HG02884 (cell line): ENCODE data around the gene FBXW8.
A peak's percentile ranks its signal among the peaks of the same experiment; 100 is the strongest.

Source experiments
- ATAC-seq: cut with Tn5 transposase; IDR thresholded peaks from one replicate; pipeline ENCODE4 v1.9.1; 2021; ENCODE audit warnings: mild to moderate bottlenecking, moderate library complexity; ENCODE audit not compliant: unreplicated experiment

The FBXW8 gene

DNA sequence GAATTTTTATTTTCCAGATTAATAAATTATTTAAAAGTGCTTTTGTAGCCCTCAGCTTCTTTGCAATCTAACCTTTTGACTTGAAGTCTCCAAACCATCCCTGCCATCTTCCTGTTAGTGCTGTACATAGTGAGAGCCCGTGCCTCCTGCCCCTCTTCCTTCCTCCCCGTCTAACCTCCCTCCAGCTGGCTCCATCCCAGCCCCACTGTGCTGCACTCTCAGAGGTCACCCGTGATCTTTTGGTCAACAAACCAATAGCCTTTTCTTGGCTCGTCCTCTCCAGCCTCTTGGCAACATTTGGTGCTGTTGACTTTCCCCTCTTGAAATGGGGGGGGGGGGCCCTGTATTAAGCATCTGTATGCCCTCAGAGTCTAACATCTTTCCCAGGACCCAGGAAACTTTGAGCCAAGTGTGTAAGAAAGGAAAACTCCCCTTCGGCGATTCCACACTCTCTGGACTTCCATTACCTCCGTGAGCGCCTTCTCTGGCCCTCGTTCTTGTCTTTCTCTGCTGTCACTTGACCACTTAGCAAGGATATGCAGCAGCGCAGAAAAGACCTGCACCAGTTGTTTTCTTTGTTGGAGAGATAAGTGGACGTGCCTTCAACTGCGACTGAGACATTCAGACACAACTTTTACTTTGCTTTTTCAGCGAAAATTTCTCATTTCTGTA is 44.1 kb downstream of the FBXW8 start:
- ATAC-seq = no peak

- no peak for ATAC-seq
Measured at GRCh38 chr12:116955382-116956021, 44.8 kb downstream of the FBXW8 start.

- ATAC-seq = no peak
Measured at GRCh38 chr12:116958402-116959197, 47.9 kb downstream of the FBXW8 start.

DNA sequence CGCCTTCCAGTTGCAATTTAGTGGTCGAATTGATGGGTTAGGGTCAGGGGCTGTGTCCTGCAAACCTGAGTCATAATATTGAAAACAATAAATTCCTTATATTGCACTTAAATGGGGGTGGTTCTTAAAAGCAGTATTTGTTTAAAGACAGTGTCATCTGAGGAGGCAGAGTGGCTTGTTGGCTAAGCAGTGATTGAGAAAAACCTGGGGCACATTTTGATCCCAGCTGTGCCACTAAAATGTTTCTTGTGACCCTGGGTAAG is 48.4 kb downstream of the FBXW8 start:
- no peak for ATAC-seq

- ATAC-seq = peak; percentile 100
Measured at GRCh38 chr12:116959845-116960514, 49.2 kb downstream of the FBXW8 start.

DNA sequence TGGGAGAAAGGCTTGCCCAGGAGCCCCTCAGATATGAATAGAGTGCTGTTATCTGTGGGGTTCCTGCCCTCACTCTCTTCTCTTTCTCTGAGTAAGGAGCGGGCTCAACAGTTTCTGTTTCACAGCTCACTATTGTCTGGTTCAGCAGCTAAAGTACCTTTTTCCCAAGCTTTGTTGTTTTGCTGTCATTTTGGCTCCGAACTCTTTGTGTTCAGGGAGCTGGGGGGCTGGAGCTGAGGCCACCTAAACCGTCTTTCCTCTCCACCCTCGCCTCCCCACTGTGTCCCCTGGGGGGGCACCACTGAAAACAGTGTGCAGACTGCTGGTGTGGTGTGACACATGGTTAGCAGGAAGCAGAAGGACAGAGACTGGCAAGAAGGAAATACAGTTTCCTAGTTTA is 51.4 kb downstream of the FBXW8 start:
- ATAC-seq = no peak

GRCh38 chr12:116962783-116963356 is 52.1 kb downstream of the FBXW8 start:
- no peak for ATAC-seq

DNA sequence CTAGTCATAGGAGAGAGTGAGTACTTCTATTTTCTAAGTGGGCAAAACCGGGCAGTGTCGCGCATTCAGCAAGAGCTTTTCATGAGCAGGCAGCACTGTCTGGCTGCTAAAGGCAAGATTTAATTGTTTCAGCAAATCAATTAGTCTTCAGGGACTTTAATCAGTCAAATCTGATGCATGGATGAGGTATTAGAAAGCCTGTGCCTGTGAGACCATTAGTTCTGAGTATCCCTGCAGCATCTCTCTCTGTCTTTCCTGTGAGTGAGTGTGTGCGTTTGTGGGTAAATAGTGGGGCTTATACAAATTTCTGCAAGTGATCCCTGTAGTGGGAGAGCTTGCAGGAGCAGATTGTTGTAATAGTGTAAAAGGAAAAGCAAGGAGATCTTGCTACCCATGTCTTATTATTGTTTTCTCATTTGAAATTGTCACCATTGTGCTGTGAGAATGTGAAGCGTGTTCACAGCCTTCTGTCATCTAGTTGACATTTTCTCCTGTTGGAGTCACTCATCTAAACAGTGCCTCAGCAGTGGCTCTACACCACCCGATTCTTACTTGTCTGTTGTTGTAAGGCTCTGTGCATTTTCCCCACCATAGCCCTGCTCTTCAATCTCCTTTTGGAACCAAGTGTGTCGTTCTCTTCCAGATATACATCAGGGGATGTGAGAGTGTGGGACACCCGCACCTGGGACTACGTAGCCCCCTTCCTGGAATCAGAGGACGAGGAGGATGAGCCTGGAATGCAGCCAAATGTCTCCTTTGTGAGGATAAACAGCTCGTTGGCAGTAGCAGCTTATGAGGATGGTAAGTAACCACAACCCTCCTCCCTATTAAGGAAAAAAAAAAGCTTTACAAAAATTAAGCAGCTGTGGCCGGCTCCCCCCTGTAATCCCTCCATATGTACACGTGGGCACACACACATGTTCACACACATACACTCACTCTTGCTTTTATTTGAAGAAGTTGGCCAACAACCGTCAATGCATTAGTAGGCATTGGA is 53.6 kb downstream of the FBXW8 start:
- ATAC-seq = no peak

DNA sequence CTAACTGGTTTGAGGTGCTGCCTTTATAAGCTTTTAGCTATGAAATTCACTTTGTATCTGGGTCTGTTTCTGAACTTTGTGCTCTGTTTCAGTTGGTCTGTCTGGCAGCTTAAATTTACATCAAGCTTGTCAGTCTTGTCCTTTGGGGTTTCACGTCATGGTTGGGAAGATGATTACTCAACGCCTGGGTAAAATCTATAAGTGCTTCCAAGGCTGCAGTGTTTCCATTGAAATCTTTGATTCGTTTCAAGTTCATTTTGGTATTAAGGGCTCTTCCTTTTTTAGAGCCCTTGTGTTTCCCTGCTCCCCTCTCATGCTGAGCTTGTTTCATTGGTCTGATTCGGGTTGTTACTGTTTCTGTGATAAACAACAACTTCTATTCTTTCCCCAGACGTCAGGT is 58.2 kb downstream of the FBXW8 start:
- ATAC-seq = no peak

DNA sequence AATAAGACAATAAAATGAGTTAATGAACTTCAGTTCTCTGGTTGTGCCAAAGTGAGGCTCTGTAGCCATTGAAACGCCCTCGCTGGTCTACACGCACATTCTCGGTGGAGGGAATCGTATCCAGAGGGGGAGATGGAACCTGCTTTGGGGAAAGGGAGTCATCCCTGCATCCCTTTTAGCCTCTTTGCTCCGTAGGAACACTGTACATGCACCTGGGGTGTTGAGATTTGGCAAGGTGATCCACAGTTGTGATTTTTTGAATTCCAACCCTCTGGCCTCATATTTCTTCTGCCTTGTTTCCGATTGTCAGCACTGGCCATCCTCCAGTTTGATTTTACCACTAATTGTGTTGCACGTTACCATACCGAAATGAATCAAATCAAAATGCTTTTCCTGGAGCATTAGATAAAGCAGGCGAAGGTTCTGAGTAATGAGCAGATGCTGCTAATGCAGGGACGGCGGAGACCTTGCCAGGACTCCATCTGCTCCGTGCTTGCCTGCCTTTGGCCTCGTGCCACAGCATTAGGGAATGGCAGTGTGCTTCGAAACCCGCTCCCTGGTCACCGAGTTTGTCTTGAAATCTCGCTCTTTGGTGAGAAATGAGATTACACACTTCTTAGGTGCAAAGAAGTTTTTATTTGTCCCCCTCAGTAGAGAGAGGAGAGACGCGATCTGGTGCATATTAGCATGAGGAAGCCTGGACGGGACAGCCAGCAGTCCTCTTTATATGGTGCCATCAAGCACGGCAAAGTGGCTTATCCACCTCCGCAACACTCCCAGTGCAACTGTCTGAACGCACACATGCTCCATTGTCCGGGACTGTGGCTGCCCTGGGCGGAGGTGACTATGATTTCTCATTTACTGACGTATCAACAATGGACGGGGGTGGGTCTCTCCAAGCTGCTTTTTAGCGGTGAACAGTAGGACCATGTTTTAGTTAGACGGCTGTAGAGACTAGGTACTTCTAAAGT is 59.1 kb downstream of the FBXW8 start:
- ATAC-seq = no peak

DNA sequence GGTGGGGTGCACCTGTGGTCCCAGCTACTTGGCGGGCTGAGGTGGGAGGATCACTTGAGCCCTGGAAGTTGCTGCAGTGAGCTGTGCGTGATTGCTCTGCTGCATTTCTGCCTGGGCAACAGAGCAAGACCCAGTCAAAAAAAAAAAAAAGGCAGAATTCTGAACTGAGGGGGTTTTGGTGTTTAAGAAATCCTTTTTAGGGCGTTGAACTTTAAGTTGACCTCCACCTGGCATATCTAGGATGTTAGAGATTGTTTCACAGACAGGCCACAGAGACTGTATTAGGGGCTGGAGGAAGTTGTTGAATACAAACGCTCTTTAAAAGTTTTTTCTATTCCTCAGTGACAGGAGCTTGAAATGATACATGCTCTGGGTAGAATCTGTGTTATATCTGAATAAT is 60.5 kb downstream of the FBXW8 start:
- no peak for ATAC-seq

- no peak for ATAC-seq
Measured at GRCh38 chr12:116975779-116976393, 65.1 kb downstream of the FBXW8 start.

DNA sequence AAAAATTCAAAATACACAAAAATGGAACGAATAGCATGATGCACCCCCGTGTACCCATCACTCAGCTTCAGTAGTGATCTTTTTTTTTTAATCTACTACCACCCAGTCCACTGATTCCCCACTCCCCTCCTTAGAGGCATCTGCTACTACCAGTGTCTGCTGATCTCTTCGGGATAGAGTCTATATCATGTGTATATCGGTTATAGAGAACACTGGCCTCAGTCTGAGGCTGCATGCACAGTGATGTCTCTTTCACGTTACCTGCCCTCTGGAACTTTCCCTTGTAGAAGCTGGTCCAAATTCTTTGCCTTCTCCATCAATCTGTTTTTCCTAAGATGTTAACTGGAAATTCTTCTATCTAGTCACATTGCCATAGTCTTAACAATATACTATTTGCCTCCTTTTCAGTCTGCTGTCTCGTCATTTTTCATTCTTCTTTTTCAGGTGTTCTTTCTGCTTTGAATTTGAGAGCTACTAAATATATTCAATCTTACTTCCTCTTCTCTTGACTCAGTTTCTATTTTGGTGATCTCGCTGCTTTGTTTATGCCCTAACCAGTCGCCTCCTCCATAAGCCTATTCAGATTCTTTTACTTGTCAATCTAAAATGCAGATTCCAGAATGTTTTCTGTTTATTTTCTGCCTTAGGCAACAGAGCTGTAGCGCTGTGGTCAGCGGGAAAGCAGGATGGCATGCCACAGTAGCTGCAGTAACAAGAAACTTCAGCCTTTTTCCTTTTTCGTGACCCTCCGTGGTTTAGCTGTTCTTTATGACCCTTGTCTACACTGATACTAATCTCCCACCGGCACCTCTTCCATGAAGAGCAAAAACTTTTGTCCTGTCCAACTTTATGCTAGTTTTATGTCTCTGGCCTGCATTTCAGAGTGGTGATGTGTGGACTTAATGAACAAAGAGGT is 67.0 kb downstream of the FBXW8 start:
- peak; percentile 59 for ATAC-seq

- ATAC-seq = no peak
Measured at GRCh38 chr12:116978791-116979508, 68.2 kb downstream of the FBXW8 start.

- ATAC-seq = no peak
Measured at GRCh38 chr12:116980083-116980482, 69.3 kb downstream of the FBXW8 start.

DNA sequence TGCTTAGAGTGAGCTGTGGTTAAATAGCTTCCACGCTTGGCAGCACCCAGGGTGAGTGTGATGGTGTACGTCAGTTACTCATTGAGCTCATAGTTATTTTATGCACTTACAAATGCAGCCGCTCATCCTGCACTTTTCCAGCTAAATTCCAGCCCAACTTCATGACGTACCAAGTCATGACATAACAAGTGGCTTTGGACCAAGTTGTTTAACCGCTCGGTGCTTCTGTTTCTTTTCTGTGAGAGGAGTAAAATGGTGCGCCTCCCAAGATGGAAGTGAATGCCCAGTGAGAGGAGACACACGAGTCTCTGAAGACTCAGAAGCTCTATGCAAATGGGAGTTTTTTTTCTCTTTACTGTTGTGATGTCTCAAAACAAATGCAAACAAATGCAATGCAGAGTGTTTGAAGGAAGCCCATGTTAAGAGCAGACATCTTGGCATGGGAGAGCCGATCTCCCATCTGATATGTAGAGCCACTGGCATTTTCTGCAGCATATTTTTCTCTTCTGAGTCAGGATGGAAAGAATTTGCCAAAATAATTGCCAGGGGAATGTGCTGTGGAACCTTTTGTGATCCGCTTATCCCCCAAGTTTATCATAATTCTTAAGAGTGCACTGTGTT is 72.2 kb downstream of the FBXW8 start:
- no peak for ATAC-seq
